ENCODE measurements around the gene FOXM1.
"Not testable (repeated sequence)": the region's sequence is repeated elsewhere in the genome, so short reads cannot be mapped to it uniquely, and the experiment has no call there.

GRCh38 chr12:2868986-2869632 lies 7.9 kb downstream of the FOXM1 start:
- not testable (repeated sequence) for TF ChIP-seq CTCF, POLR2A (IDR thresholded peaks at IDR 0.05)

Measured in testis (tissue), 2 donors.